Fibroblast of lung (primary cell): Measurements from ENCODE around the gene S1PR5.

Experiments
- CTCF ChIP-seq, 2 donors: IDR thresholded peaks in 1 of 2; conservative IDR thresholded peaks in 1 of 2; 1 replicate in 1 of 2; 2 replicates in 1 of 2; pipeline ENCODE4 v1.5.1; 2011 to 2012; ENCODE audit warnings: low read length in 2 of 2, control low read depth in 1 of 2, inconsistent platforms in 1 of 2, low read depth in 1 of 2, mild to moderate bottlenecking in 1 of 2
- EZH2 ChIP-seq: IDR thresholded peaks from 2 replicates; pipeline ENCODE4 v1.5.1; 2012; ENCODE audit warnings: low read length, control low read depth, mild to moderate bottlenecking; ENCODE audit errors: missing control alignments

GRCh38 chr19:10525636-10526035, 8.4 kb upstream of the S1PR5 start:
- TF ChIP-seq CTCF (conservative IDR thresholded peaks at IDR 0.05 in 1 of 2, IDR thresholded peaks at IDR 0.05 in 1 of 2; ENCODE audit: low read depth in 1 of 2, low read length in 2 of 2) (no peak), EZH2 (no peak)
